Activated T-cell treated with anti-CD3 and anti-CD28 coated beads, Interleukin-2, amount 50 U/mL, for 72 hours (primary cell): ENCODE results near the gene GPR3. TPM values are rescaled to one million over a fixed set of nuclear protein-coding genes. Genes with fewer than 3 reads are reported as not detected.

ENCODE experiments used
- ATAC-seq, 2 donors: fragments of 150-1000 bp; cut with Tn5 transposase; replicated peaks in 1 of 2; 2 replicates each; pipeline ENCODE4 v1.10.0; 2021; ENCODE audit warnings: moderate library complexity in 2 of 2, mild to moderate bottlenecking in 1 of 2
- DNase-seq, 2 donors: peaks; one replicate each; pipeline ENCODE4 v3.0.0; 2021 to 2022; ENCODE audit warnings: mixed read lengths in 1 of 2
- H3K27ac Mint-ChIP-seq: one replicate; pipeline ENCODE4 v1.8.0; 2022; ENCODE audit warnings: mild to moderate bottlenecking, moderate library complexity, mixed read lengths
- H3K27me3 Mint-ChIP-seq: one replicate; pipeline ENCODE4 v1.8.0; 2022; ENCODE audit warnings: low read depth, mixed read lengths
- H3K36me3 Mint-ChIP-seq, 2 donors: one replicate each; pipeline ENCODE4 v1.8.0; 2022; ENCODE audit warnings: mixed read lengths in 2 of 2, mild to moderate bottlenecking in 1 of 2; ENCODE audit not compliant: insufficient read depth in 2 of 2
- H3K4me1 Mint-ChIP-seq: one replicate; pipeline ENCODE4 v1.8.0; 2022; ENCODE audit warnings: low read depth, mixed read lengths
- H3K4me3 Mint-ChIP-seq, 2 donors: one replicate each; pipeline ENCODE4 v1.8.0; 2022; ENCODE audit warnings: mild to moderate bottlenecking in 2 of 2, mixed read lengths in 2 of 2, moderate library complexity in 2 of 2
- H3K9me3 Mint-ChIP-seq, 2 donors: one replicate each; pipeline ENCODE4 v1.8.0; 2022; ENCODE audit warnings: mixed read lengths in 2 of 2
- total RNA-seq, 2 donors: library from RNA; stranded (reverse); gene quantifications; one replicate each; pipeline ENCODE4 v1.2.3, GENCODE V29; 2022

GPR3 gene
- total RNA-seq, 2 donors from 2014 or later = 0.81 to 0.91 TPM

DNA sequence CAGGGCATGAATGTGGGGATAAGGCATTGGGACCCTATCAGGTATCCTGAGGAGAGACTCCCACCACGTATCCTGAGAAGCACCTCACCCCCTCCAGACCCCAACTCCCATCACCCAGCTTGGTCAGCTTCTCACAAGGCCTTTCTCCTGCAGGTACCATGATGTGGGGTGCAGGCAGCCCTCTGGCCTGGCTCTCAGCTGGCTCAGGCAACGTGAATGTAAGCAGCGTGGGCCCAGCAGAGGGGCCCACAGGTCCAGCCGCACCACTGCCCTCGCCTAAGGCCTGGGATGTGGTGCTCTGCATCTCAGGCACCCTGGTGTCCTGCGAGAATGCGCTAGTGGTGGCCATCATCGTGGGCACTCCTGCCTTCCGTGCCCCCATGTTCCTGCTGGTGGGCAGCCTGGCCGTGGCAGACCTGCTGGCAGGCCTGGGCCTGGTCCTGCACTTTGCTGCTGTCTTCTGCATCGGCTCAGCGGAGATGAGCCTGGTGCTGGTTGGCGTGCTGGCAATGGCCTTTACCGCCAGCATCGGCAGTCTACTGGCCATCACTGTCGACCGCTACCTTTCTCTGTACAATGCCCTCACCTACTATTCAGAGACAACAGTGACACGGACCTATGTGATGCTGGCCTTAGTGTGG is 1.3 kb downstream of the GPR3 start:
- no peaks in the 10 kb centered on the region for H3K36me3 Mint-ChIP-seq
- H3K4me1 Mint-ChIP-seq = peaks cover 30% of the 10 kb centered on the region
- DNase-seq (no peak), ATAC-seq (no peak)
- peaks cover under 1% of the 10 kb centered on the region for H3K27me3 Mint-ChIP-seq
- H3K4me3 Mint-ChIP-seq = peak overlapping the region; percentile 89 to 95
- H3K9me3 Mint-ChIP-seq = no peaks in the 10 kb centered on the region
- H3K27ac Mint-ChIP-seq = no peak overlapping the region

DNA sequence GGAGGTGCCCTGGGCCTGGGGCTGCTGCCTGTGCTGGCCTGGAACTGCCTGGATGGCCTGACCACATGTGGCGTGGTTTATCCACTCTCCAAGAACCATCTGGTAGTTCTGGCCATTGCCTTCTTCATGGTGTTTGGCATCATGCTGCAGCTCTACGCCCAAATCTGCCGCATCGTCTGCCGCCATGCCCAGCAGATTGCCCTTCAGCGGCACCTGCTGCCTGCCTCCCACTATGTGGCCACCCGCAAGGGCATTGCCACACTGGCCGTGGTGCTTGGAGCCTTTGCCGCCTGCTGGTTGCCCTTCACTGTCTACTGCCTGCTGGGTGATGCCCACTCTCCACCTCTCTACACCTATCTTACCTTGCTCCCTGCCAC is 1.8 kb downstream of the GPR3 start:
- no peak overlapping the region for H3K27ac Mint-ChIP-seq
- no peaks in the 10 kb centered on the region for H3K9me3 Mint-ChIP-seq
- ATAC-seq (no peak), DNase-seq (no peak)
- peaks cover 29% of the 10 kb centered on the region for H3K4me1 Mint-ChIP-seq
- H3K27me3 Mint-ChIP-seq = no peaks in the 10 kb centered on the region
- H3K4me3 Mint-ChIP-seq = peak overlapping the region; percentile 5 to 11
- no peaks in the 10 kb centered on the region for H3K36me3 Mint-ChIP-seq

DNA sequence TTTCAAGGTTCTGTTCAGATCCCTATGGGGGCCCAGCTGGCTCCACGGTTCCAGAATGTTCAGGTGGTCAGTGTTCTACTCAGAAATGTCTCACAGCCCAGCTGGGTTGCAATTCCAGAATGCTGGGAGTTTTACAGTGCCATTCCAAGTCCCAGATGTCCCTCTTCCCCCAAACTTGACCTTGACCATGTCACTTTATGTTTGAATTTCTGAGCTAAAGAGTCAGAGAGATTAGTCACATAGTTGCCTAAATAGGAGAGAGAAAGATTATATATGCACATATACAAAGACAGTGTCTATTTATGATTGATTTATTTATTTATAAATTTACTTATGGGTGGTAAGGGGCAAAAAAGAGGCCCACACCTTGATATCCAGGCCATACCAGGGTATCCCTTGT is 2.5 kb downstream of the GPR3 start:
- Mint-ChIP-seq H3K9me3 (no peaks in the 10 kb centered on the region), H3K4me3 (peak overlapping the region in 1 of 2 donors; percentile 5), H3K36me3 (no peaks in the 10 kb centered on the region), H3K27me3 (no peaks in the 10 kb centered on the region), H3K27ac (peak overlapping the region; percentile 25), H3K4me1 (peaks cover 29% of the 10 kb centered on the region)
- ATAC-seq (no peak), DNase-seq (no peak)

DNA sequence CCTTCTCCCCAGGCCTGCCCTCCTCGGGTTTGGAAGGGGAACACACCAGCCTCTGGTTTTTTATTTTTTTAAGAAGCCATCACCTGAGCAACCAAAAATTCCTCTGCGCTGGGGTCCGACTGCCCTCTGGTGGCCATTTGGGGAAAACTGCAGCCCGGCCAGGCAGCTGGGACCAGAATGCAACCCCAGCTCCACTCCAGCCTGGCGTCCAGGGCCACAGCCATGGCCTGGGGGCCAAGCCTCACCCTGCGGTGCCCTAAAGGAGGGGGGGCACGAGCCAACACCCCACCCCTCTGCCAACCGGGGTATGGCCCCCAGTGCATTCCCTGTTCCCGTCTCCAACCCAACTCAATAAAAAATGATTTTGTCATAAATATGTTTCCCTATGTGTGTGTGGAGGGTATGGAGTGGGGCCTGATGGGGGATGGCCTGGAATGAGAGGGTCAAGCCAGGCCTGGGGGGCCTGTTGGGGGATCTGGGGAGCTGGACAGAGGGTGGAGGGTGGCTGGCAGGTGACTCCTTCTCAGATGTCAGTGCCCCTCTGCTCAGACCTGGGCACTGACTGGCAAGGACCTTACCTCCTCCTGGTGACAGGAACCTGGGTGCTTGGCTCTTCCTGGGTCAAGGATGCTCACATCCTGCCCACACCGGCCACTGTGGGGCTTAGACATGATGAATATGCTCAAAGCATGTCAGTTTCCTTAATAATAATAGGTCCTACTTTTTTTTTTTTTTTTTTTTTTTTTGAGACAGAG is 3.2 kb downstream of the GPR3 start:
- peak; percentile 26 to 37 for ATAC-seq
- DNase-seq = peak; percentile 80 to 84
- no peak overlapping the region for H3K4me3 Mint-ChIP-seq
- H3K36me3 Mint-ChIP-seq = no peaks in the 10 kb centered on the region
- peak overlapping the region; percentile 25 for H3K27ac Mint-ChIP-seq
- H3K9me3 Mint-ChIP-seq = no peaks in the 10 kb centered on the region
- no peaks in the 10 kb centered on the region for H3K27me3 Mint-ChIP-seq
- peaks cover 29% of the 10 kb centered on the region for H3K4me1 Mint-ChIP-seq

DNA sequence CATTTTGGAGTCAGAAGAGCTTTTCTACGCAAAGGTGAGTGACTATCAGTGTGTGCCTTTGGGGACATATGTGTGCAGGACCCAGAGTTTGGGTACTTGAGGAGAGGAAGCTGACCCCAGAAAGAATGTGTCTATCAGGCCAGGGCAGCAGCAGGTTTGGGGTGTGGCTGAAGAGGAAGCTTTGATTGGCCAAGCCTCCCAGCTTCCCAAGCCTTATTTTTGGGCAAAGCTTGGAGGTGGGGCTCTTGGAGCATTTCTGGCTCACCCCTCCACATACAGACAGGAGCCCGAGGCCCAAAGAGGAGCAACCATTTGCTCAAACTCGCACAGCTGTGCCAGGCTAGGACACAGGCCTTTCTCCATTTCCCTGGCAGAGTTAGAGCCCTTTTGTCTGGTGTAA is 4.7 kb downstream of the GPR3 start:
- peaks cover 21% of the 10 kb centered on the region for H3K4me1 Mint-ChIP-seq
- H3K27ac Mint-ChIP-seq = no peak overlapping the region
- H3K4me3 Mint-ChIP-seq = no peak overlapping the region
- no peaks in the 10 kb centered on the region for H3K27me3 Mint-ChIP-seq
- ATAC-seq = no peak
- H3K9me3 Mint-ChIP-seq = no peaks in the 10 kb centered on the region
- no peaks in the 10 kb centered on the region for H3K36me3 Mint-ChIP-seq
- DNase-seq = no peak

DNA sequence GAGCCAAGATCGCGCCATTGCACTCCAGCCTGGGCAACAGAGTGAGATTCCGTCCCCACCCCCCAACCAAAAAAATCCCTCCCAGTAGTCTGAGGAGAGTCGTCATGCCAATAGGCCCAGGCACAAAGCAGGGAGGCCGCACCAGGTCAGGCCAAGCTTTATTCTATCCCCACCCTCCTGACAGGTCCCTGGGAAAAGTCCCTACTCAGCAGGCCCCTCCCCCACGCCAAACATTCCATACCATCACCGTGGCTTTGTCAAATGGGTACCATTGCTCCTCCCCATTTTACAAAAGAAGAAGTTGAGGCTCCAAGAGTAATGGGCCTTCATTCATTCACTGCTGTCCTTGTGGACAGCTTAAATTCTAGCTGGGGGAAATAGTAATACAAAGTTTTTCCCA is 5.3 kb downstream of the GPR3 start:
- H3K36me3 Mint-ChIP-seq = no peaks in the 10 kb centered on the region
- no peak overlapping the region for H3K4me3 Mint-ChIP-seq
- ATAC-seq (no peak), DNase-seq (no peak)
- H3K4me1 Mint-ChIP-seq = peaks cover 16% of the 10 kb centered on the region
- no peaks in the 10 kb centered on the region for H3K9me3 Mint-ChIP-seq
- H3K27ac Mint-ChIP-seq = no peak overlapping the region
- H3K27me3 Mint-ChIP-seq = no peaks in the 10 kb centered on the region

DNA sequence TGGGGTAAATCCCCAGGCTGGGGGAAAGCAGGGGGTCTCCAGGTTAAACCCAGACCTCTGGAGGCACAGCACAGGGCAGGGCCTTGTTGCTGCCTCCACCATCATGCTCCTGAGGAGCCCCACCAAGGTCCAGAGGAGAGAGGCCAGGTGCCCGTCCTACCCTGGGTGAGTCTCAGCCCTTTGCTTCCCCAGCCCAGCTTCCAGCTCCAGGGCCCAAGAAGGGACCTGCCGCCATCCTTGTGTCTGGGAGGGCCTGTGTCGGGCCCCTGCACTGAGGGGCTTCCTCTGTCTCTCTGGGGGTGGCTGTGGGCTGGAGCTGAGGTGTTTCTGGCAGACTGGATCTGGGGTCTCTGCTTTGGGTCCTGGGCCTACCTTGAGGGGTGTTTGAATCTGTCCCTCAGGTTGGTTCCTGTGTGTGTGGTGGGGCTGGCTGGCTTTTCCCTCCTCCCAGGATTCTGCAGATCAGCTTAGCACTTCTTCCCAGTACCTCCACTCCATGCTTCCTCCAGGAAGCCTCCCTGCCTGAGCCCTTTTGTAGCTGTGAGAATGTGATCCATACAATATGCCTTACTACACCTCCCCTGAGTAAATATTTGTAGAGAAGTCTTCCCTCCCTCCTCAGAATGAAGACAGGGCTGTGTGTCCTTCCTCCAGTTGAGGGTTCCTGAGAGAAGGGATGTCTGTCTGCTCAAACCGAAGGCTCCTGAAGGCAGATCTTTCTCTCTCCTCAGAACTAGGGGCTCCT is 6.2 kb downstream of the GPR3 start:
- H3K27ac Mint-ChIP-seq = no peak overlapping the region

DNA sequence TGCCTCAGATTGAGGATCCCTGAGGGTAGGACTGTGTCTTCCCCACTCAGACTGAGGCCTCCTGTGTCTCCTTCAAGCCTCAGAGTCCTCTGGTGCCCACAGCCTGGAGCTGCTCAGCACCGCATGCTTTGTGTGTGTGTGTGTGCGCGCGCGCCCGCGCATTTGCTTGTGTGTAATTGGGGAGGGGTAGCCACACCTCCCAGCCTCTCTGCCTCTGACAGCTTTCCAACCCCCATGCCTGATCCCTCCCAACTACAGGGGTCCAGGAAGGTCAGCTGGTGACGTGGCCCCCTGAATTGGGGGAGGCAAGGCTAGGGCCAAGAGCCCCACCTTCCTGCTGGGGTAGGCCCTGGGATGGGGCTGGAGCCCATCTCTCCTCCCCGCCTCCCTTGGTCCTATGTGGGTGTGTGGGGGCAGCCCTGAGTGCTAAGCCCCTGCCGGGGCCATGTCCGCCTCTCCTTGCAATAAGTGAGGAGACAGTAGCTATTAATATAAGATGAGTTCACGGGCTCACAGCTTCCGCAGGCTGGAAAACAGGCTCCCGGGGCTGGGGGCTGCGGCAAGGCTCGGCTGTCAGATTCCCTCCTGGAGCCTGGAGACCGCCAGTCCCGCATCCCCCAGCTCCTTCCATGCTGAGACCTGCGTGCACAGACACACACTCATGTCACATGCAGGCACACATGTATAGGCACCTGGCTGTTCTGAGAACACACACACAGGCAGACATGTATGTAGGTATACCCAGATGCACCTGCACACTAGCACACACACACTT is 7.0 kb downstream of the GPR3 start:
- no peaks in the 10 kb centered on the region for H3K9me3 Mint-ChIP-seq
- H3K4me3 Mint-ChIP-seq = no peak overlapping the region
- H3K4me1 Mint-ChIP-seq = peaks cover 27% of the 10 kb centered on the region
- DNase-seq (no peak), ATAC-seq (no peak)
- H3K27me3 Mint-ChIP-seq = no peaks in the 10 kb centered on the region
- H3K27ac Mint-ChIP-seq = no peak overlapping the region
- H3K36me3 Mint-ChIP-seq = no peaks in the 10 kb centered on the region

More for the DNA sequence above, 6.2 kb downstream of the GPR3 start:
- H3K36me3 Mint-ChIP-seq = no peaks in the 10 kb centered on the region
- no peak overlapping the region for H3K4me3 Mint-ChIP-seq
- no peaks in the 10 kb centered on the region for H3K9me3 Mint-ChIP-seq
- ATAC-seq (no peak), DNase-seq (no peak)
- no peaks in the 10 kb centered on the region for H3K27me3 Mint-ChIP-seq
- peaks cover 18% of the 10 kb centered on the region for H3K4me1 Mint-ChIP-seq

DNA sequence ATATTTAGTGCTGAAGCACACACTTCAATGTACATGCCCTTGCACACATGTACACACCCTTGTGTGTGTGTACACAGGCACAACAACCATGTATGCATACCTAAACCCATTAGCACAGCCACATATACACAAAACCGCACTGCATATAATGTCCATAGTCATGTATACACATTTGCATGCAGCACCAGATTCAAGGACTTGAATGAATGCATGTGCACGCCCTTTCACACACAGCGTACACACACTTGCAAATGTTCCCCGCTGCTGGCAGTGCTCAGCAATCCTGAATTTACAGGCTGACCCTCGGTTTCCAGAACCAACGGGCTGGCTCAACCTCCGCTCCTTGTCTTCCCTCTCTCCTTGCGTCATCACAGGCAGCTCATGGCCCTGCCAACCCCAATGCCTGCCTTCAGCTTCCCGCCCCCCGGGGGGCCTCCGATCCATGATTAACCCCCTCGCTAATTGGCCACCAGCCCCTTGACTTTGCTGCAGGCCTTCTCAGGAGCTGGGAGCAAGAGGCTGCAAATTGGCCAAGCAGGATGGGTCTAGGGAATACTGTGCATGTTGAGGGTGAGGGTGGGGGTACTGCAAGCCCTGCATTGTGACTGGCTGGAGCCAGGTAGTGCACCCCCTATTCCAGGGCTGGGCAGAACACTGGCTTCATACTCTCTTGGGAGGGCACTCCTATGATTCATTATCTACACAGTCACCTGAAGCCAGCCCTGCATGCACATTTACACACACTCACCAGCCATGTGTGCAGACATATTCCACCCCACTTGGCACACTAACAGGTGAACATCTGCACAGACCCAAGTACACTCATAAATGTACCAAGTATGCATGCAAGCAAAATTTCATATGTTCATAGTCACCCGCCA is 7.9 kb downstream of the GPR3 start:
- no peaks in the 10 kb centered on the region for H3K27me3 Mint-ChIP-seq
- H3K27ac Mint-ChIP-seq = no peak overlapping the region
- DNase-seq = no peak
- H3K36me3 Mint-ChIP-seq = no peaks in the 10 kb centered on the region
- H3K4me3 Mint-ChIP-seq = no peak overlapping the region
- ATAC-seq = no peak
- no peaks in the 10 kb centered on the region for H3K9me3 Mint-ChIP-seq
- peaks cover 19% of the 10 kb centered on the region for H3K4me1 Mint-ChIP-seq

DNA sequence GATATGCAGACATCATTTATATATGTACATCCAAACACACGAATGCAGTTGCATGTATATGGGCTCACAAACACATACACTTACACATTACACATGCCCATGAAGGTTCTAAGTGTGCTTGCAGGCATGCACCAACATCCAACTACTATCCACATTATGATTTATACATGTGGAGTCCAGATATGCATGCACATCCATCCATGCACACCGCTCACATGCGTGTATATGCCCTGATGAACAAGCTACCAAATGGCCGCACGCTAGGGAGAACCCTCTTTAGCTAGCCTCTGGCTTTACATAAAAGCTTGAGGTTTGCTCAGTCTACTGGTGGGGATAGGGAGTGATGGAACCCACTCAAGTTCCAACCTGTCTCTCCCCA is 8.5 kb downstream of the GPR3 start:
- no peak overlapping the region for H3K27ac Mint-ChIP-seq
- DNase-seq (no peak), ATAC-seq (no peak)
- peaks cover 16% of the 10 kb centered on the region for H3K4me1 Mint-ChIP-seq
- H3K9me3 Mint-ChIP-seq = no peaks in the 10 kb centered on the region
- no peak overlapping the region for H3K4me3 Mint-ChIP-seq
- H3K36me3 Mint-ChIP-seq = no peaks in the 10 kb centered on the region
- no peaks in the 10 kb centered on the region for H3K27me3 Mint-ChIP-seq

DNA sequence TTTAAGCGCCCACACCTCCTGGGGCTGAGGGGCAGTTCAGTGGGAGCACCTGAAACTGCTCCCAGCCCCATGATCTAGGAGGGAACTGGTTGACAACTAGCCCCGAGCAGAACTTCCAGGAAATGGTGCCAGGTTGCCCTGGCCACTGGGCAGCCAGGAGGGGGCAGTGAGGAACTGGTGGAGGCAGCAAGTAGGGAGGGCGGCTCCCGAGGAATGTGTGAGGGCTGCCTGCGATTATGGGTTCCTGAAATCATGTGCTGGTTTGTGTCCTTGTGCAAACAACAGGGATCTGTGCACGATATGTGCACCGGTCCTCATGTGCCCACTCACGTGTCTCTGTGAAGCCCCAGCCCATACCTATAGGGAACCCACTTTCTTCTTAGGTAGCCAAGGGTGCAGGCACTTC is 9.9 kb downstream of the GPR3 start:
- H3K36me3 Mint-ChIP-seq = peaks cover 0 to 1% of the 10 kb centered on the region in 2 donors
- H3K27ac Mint-ChIP-seq = peak overlapping the region; percentile 63
- H3K4me3 Mint-ChIP-seq = no peak overlapping the region
- DNase-seq = peak in 1 of 2 donors; percentile 29
- ATAC-seq = no peak
- H3K9me3 Mint-ChIP-seq = no peaks in the 10 kb centered on the region
- H3K4me1 Mint-ChIP-seq = peaks cover 16% of the 10 kb centered on the region
- no peaks in the 10 kb centered on the region for H3K27me3 Mint-ChIP-seq

DNA sequence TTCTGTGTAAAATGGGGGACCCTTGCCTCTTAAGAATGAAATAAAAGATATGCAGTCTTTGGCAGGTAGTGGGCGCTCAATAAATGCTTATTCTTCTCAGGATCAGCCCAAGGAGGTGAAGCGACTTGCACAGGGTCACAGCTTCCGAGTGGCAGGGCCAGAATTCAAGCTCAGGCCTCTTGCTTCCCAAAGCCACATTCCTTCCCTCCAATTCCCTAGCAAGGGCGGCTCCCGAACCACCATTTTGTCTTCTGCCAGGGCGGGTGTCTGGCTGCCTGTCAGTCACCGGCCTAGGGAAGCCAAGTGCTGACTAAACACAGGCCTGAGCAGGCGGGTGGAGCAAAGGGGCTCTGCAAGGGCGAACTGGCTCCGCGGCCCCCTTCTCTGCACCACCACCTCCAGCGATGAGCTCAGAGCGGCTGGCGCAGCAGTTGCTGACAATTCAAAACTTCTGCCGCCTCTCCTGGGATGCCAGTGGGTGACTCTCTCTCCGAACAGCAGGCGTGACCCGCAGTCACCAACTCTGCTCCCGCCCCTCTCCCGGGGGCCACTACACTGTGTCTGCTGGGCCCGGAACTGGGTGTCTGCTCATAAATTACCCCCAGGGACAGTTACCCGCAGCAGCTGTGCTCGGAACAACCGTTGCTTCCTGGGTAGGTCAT is 10.8 kb downstream of the GPR3 start:
- H3K36me3 Mint-ChIP-seq = peaks cover 0 to 5% of the 10 kb centered on the region in 2 donors
- peak overlapping the region; percentile 63 for H3K27ac Mint-ChIP-seq
- peaks cover 16% of the 10 kb centered on the region for H3K4me1 Mint-ChIP-seq
- DNase-seq (peak; percentile 47 to 57), ATAC-seq (peak; percentile 73 to 77)
- H3K27me3 Mint-ChIP-seq = no peaks in the 10 kb centered on the region
- H3K9me3 Mint-ChIP-seq = no peaks in the 10 kb centered on the region
- H3K4me3 Mint-ChIP-seq = peak overlapping the region; percentile 56 to 60
